Panc1 (cell line): ENCODE measurements around the gene NCL. TPM values are rescaled to one million over a fixed set of nuclear protein-coding genes. Genes with fewer than 3 reads are reported as not detected.

Experiments used
- ATAC-seq: fragments of 200-7000 bp; cut with Tn5 transposase; 2 replicates; pipeline ENCODE4 v1.9.1; 2020; ENCODE audit warnings: mild to moderate bottlenecking, moderate library complexity
- BruUV-seq: library from RNA; stranded (reverse); fragments of 400-500 nt; replicated peaks from 2 replicates; lab custom pipeline; 2021; lab: Mats Ljungman, UMichigan
- CTCF ChIA-PET: fragments of 300-600 bp; sonication (Branson Sonifier 250); formaldehyde crosslinking; loops from one replicate; lab custom pipeline; 2022; ENCODE audit warnings: antibody characterized with exemption; lab: Charles Lee
- POLR2A ChIA-PET: fragments of 300-600 bp; sonication (Branson Sonifier 250); formaldehyde crosslinking; loops from one replicate; lab custom pipeline; 2022; ENCODE audit warnings: antibody characterized with exemption; lab: Charles Lee
- DNase-seq: peaks from one replicate; pipeline ENCODE4 v3.0.0-alpha.2; 2010; ENCODE audit warnings: low read depth, low spot score
- H3K27ac ChIP-seq: 2 replicates; pipeline ENCODE4 v1.5.1; 2011; ENCODE audit warnings: mild to moderate bottlenecking, low read length, inconsistent platforms
- H3K27me3 ChIP-seq: fragments of 200-500 bp; sonication (Bioruptor generic); 2 replicates; pipeline ENCODE4 v1.6.0; 2014; ENCODE audit warnings: low read length, inconsistent platforms; ENCODE audit not compliant: control insufficient read depth, insufficient read depth
- H3K36me3 ChIP-seq: fragments of 200-500 bp; sonication (Bioruptor generic); 2 replicates; pipeline ENCODE4 v1.5.1; 2014; ENCODE audit warnings: inconsistent platforms, mild to moderate bottlenecking, low read length, moderate library complexity; ENCODE audit not compliant: control insufficient read depth, insufficient read depth
- H3K4me1 ChIP-seq: 2 replicates; pipeline ENCODE4 v1.5.1; 2011; ENCODE audit warnings: inconsistent platforms, mild to moderate bottlenecking, low read length, moderate library complexity; ENCODE audit not compliant: control insufficient read depth, insufficient read depth
- H3K4me3 ChIP-seq, 2 experiments: 2 replicates each; pipeline ENCODE4 v1.5.1; 2011 to 2012; ENCODE audit warnings: low read depth in 2 of 2, low read length in 2 of 2, mild to moderate bottlenecking in 2 of 2, inconsistent platforms in 1 of 2, moderate library complexity in 1 of 2
- H3K9me3 ChIP-seq: fragments of 200-500 bp; sonication (Bioruptor generic); 2 replicates; pipeline ENCODE4 v1.5.1; 2014; ENCODE audit warnings: low read depth, mild to moderate bottlenecking, inconsistent platforms, low read length, moderate library complexity; ENCODE audit not compliant: control insufficient read depth, insufficient read depth
- CTCF ChIP-seq: fragments of 450-650 bp; IDR thresholded peaks from 2 replicates; pipeline ENCODE4 v1.5.1; 2017; ENCODE audit warnings: mild to moderate bottlenecking
- POLR2AphosphoS5 ChIP-seq: IDR thresholded peaks from 2 replicates; pipeline ENCODE4 v1.6.1; 2012; ENCODE audit warnings: mild to moderate bottlenecking, low read depth, low read length, moderate library complexity
- REST ChIP-seq, 2 experiments: IDR thresholded peaks; 2 replicates each; pipeline ENCODE4 v1.6.1; 2011 to 2012; ENCODE audit warnings: low read depth in 2 of 2, control low read depth in 1 of 2, low read length in 1 of 2, mild to moderate bottlenecking in 1 of 2, moderate library complexity in 1 of 2; ENCODE audit not compliant: insufficient read depth in 1 of 2
- SIN3A ChIP-seq: IDR thresholded peaks from 2 replicates; pipeline ENCODE4 v1.6.1; 2012; ENCODE audit warnings: low read depth, mild to moderate bottlenecking, low read length, moderate library complexity, borderline replicate concordance; ENCODE audit not compliant: insufficient read depth
- TCF7L2 ChIP-seq: IDR thresholded peaks from 2 replicates; pipeline ENCODE4 v1.6.1; 2011; ENCODE audit warnings: mild to moderate bottlenecking, low read depth, low read length, inconsistent platforms
- in situ Hi-C: cut with HindIII; loops from 2 replicates; pipeline ENCODE4 v1.10.0; 2016; ENCODE audit warnings: low sequenced_read_pairs, low pct_unique_long_range_greater_than_20kb
- intact Hi-C: fragments of 100-400 bp; cut with micrococcal nuclease; formaldehyde crosslinking; loops from one replicate; pipeline ENCODE4 v1.10.0; 2022; ENCODE audit not compliant: unreplicated experiment
- total RNA-seq: library from RNA; stranded (reverse); gene quantifications from one replicate; pipeline ENCODE4 v1.2.1, GENCODE V29; 2021; ENCODE audit not compliant: unreplicated experiment

NCL gene
- total RNA-seq, 1 experiment from 2014 or later, result 778 TPM

GRCh38 chr2:231455222-231455621, 9.1 kb downstream of the NCL start:
- CTCF ChIA-PET, result no interaction called here
- Histone ChIP-seq H3K9me3 (no peaks in the 10 kb centered on the region), H3K4me1 (peaks cover 34% of the 10 kb centered on the region), H3K4me3 (no peak overlapping the region), H3K36me3 (peaks cover 56% of the 10 kb centered on the region), H3K27me3 (no peaks in the 10 kb centered on the region), H3K27ac (no peak overlapping the region)
- TF ChIP-seq POLR2AphosphoS5 (no peak), REST (IDR thresholded peaks at IDR 0.05; ENCODE audit: insufficient read depth in 1 of 2, low read depth in 2 of 2, low read length in 1 of 2) (no peak), TCF7L2 (no peak), CTCF (no peak), SIN3A (no peak)
- no TSS peak for BruUV-seq
- DNase-seq (no peak), ATAC-seq (no peak)
- POLR2A ChIA-PET, result no interaction called here
- in situ Hi-C loops (no loop called here), intact Hi-C loops (no loop called here)

- no peaks in the 10 kb centered on the region for H3K9me3 ChIP-seq
- TF ChIP-seq SIN3A, result no peak
- TF ChIP-seq POLR2AphosphoS5, result no peak
- TF ChIP-seq TCF7L2, result no peak
- TF ChIP-seq CTCF, result no peak
- no peak for TF ChIP-seq REST (IDR thresholded peaks at IDR 0.05; ENCODE audit: insufficient read depth in 1 of 2, low read depth in 2 of 2, low read length in 1 of 2)
- DNase-seq (no peak), ATAC-seq (no peak)
- no peak overlapping the region; the same call in 1 of the 2 replicates for H3K27ac ChIP-seq
- ChIA-PET CTCF (no interaction called here), POLR2A (no interaction called here)
- BruUV-seq, result no TSS peak
- H3K36me3 ChIP-seq, result peaks cover 50% of the 10 kb centered on the region
- intact Hi-C loops (loop anchor here (5.0 kb wide), 1 partner anchor 227 kb away; no protein-coding TSS in a partner anchor), in situ Hi-C loops (no loop called here)
- H3K27me3 ChIP-seq, result no peaks in the 10 kb centered on the region
- peaks cover 34% of the 10 kb centered on the region for H3K4me1 ChIP-seq
- H3K4me3 ChIP-seq, result no peak overlapping the region
Observed at GRCh38 chr2:231454361-231454791, 9.9 kb downstream of the NCL start.
